Central memory CD8-positive, alpha-beta T cell (primary cell): ENCODE results near the gene ATP9A.

Experiments
- ATAC-seq: fragments of 150-1000 bp; cut with Tn5 transposase; replicated peaks from 2 replicates; pipeline ENCODE4 v1.10.0; 2022; ENCODE audit warnings: mild to moderate bottlenecking, moderate FRiP score, moderate number of reproducible peaks; ENCODE audit not compliant: poor library complexity, severe bottlenecking; ENCODE audit errors: extremely low read depth
- DNase-seq, 2 donors: peaks; one replicate each; pipeline ENCODE4 v3.0.0; 2021; ENCODE audit warnings: low spot score in 2 of 2
- H3K27ac Mint-ChIP-seq: one replicate; pipeline ENCODE4 v1.8.0; 2022; ENCODE audit warnings: low read depth, mild to moderate bottlenecking, moderate library complexity, mixed read lengths
- H3K27me3 Mint-ChIP-seq: one replicate; pipeline ENCODE4 v1.8.0; 2022; ENCODE audit warnings: mixed read lengths
- H3K36me3 Mint-ChIP-seq: one replicate; pipeline ENCODE4 v1.8.0; 2022; ENCODE audit warnings: mild to moderate bottlenecking, moderate library complexity, mixed read lengths; ENCODE audit not compliant: insufficient read depth
- H3K4me1 Mint-ChIP-seq: one replicate; pipeline ENCODE4 v1.8.0; 2022; ENCODE audit warnings: mixed read lengths
- H3K4me3 Mint-ChIP-seq: one replicate; pipeline ENCODE4 v1.8.0; 2022; ENCODE audit warnings: mild to moderate bottlenecking, moderate library complexity, mixed read lengths
- H3K9me3 Mint-ChIP-seq: one replicate; pipeline ENCODE4 v1.8.0; 2022; ENCODE audit warnings: mixed read lengths

Gene ATP9A

DNA sequence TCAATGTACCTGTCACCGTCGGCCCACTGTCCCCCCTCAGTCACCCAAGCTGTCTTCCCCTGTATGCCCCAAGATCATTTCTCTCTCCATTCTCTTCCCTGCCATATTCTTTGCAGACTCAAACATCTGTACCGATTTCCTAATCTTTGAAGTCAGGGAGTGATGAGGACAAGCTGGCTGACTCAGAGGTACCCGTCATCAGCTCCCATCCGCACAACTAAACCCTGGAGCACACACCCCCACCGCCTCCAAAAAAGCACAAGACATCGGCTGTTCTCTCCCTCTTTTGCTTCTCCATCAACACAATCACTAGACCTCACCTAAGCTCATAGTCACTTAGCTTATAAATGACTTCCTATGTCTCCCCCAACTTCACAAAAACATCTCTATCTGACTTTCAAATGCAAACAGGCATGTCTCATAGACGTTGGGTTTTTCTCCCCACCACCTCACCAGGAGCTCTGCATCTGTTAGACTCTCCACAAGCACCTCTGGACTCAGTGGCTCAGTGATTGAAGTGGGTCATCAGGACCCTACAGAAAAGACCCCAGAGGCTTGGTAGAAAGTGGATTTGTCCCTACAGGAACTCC is 214.2 kb downstream of the ATP9A start:
- H3K27ac Mint-ChIP-seq: peak overlapping the region; percentile 90
- DNase-seq (no peak), ATAC-seq (peak; percentile 52)
- H3K36me3 Mint-ChIP-seq: peaks cover 5% of the 10 kb centered on the region
- H3K4me1 Mint-ChIP-seq: peaks cover 20% of the 10 kb centered on the region
- H3K9me3 Mint-ChIP-seq: no peaks in the 10 kb centered on the region
- H3K27me3 Mint-ChIP-seq: no peaks in the 10 kb centered on the region
- H3K4me3 Mint-ChIP-seq: no peak overlapping the region

DNA sequence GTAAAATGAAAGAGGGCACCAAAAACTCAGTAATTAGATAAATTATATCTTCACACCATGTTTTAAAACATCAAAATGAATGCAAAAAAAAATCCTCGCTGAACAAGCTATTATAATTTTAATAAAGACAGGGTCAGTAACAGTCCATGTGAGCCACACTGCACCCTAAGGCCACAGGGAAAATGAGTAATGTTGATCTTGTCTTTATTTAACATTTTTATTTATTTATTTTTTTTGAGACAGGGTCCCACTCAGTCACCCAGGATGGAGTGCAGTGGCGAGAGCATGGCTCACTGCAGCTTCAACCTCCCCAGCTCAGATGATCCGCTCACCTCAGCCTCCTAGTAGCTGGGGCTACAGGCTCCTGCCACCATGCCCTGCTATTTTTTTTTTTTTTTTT is 217.0 kb downstream of the ATP9A start:
- Mint-ChIP-seq H3K4me3 (no peak overlapping the region), H3K9me3 (no peaks in the 10 kb centered on the region), H3K36me3 (peaks cover 5% of the 10 kb centered on the region), H3K4me1 (peaks cover 26% of the 10 kb centered on the region), H3K27me3 (no peaks in the 10 kb centered on the region), H3K27ac (no peak overlapping the region)
- no peak for DNase-seq
- no peak for ATAC-seq

DNA sequence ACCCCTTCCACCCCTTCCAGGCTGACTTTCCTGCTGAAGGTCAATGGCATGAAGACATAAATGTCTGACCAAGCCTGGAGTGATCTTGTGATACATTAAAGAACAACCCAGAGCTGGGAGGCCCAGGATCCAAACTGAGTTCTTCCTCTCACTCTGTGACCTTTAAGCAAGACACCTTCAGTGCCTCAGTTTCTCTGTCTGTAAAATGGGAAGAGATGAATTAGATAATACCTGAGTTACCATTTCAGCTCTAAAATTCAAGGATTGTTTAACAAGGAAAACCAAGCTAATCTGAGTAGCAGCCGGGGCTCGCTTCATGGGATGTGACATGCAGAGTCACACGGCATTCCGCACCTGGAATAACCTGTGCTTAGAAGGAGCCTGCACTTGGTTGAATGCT is 218.7 kb downstream of the ATP9A start:
- Mint-ChIP-seq H3K36me3 (peaks cover 3% of the 10 kb centered on the region), H3K4me3 (no peak overlapping the region), H3K27ac (no peak overlapping the region), H3K9me3 (no peaks in the 10 kb centered on the region), H3K4me1 (peaks cover 14% of the 10 kb centered on the region), H3K27me3 (no peaks in the 10 kb centered on the region)
- no peak for ATAC-seq
- DNase-seq: no peak

DNA sequence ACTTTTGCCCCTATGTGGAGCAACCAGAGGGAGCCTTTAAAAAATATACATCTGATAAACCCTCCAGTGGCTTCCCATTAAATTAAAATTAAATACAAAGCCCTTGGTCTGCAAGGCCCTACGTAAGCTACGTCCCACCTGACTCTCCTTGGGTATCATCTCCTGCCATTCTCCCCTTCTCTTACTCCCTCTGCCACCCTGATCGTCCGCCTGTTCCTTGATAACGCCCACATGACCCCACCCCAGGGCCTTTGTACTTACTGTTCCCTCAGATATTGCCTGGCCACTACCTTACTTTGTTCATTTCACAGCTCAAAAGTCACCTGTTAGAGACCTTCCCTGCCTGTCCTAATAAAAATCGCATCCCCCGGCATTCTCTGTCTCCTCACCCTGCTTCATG is 220.2 kb downstream of the ATP9A start:
- H3K9me3 Mint-ChIP-seq: no peaks in the 10 kb centered on the region
- H3K4me1 Mint-ChIP-seq: peaks cover 11% of the 10 kb centered on the region
- peaks cover 4% of the 10 kb centered on the region for H3K36me3 Mint-ChIP-seq
- no peaks in the 10 kb centered on the region for H3K27me3 Mint-ChIP-seq
- DNase-seq (no peak), ATAC-seq (no peak)
- no peak overlapping the region for H3K27ac Mint-ChIP-seq
- no peak overlapping the region for H3K4me3 Mint-ChIP-seq
